Measurements from ENCODE around the gene SP140.

SP140 gene

DNA sequence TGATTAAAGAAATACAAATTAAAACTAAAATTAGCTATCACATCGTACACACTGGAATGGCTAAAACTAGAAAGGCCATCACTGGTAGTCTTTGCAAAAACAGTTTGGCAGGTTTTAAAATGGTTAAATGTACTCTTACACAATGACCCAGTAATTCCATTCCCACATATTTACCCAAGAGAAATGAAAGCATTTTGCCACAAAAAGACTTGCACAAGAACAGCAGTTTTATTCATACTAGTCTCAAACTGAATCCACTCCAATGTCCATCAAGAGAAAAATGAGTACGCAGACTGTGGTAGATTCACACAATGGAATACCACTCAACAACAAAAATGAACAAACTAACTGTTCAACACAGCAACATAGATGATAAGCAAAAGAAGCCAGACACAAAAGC is 130.5 kb downstream of the SP140 start:
- no peak for DNase-seq (ENCODE audit: extremely low read depth, insufficient read length)
- no peak overlapping the region for H3K4me3 ChIP-seq (replicated peaks; ENCODE audit: low read depth, low read length)
- peaks cover 8% of the 10 kb centered on the region for H3K36me3 ChIP-seq (ENCODE audit: control insufficient read depth, insufficient read depth, low read length)
- no peaks in the 10 kb centered on the region for H3K27me3 ChIP-seq (replicated peaks; ENCODE audit: control insufficient read depth, insufficient read depth, low read length)
- TF ChIP-seq CTCF (IDR thresholded peaks at IDR 0.05; ENCODE audit: insufficient read depth, low read length, poor library complexity, severe bottlenecking), result no peak

GRCh38 chr2:230358305-230358704 is 132.8 kb downstream of the SP140 start:
- no peak overlapping the region for H3K4me3 ChIP-seq (replicated peaks; ENCODE audit: low read depth, low read length)
- no peak for DNase-seq (ENCODE audit: extremely low read depth, insufficient read length)
- peaks cover 8% of the 10 kb centered on the region for H3K36me3 ChIP-seq (ENCODE audit: control insufficient read depth, insufficient read depth, low read length)
- no peaks in the 10 kb centered on the region for H3K27me3 ChIP-seq (replicated peaks; ENCODE audit: control insufficient read depth, insufficient read depth, low read length)
- TF ChIP-seq CTCF (IDR thresholded peaks at IDR 0.05; ENCODE audit: insufficient read depth, low read length, poor library complexity, severe bottlenecking), result no peak

GRCh38 chr2:230360028-230360427 is 134.5 kb downstream of the SP140 start:
- no peak for DNase-seq (ENCODE audit: extremely low read depth, insufficient read length)
- peaks cover 8% of the 10 kb centered on the region for H3K36me3 ChIP-seq (ENCODE audit: control insufficient read depth, insufficient read depth, low read length)

DNA sequence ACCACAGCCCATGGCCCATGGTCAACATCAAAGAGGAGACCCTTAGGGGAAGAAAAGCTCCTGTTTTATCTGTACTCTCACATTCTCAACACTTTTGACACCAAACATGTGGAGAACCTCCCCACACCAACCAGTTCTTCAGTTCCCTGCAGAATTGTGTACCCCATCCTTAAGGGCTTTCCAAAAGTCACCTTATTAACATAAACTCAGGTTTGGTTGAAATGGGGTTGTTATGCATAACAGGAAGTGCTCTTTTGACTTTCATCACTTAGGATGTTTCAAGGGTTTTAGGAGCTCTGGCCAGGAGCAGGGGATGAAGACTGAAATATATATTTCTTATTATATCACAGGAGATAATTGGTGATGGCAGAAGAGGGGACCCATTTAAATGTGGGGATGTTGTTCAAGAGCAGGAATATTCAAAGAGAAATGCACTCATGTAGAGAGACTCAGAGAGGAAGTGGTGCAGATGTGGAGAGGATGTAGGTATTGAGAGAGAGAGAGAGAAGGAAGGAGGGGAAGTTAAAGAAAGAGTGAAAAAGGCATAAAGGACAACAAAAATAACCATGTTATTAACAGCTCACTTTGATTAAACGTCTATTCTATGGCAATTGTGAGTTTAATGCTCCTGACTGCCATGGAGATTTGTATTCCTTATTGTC is 136.6 kb downstream of the SP140 start:
- Histone ChIP-seq H3K27me3 (replicated peaks; ENCODE audit: control insufficient read depth, insufficient read depth, low read length) (no peaks in the 10 kb centered on the region), H3K36me3 (ENCODE audit: control insufficient read depth, insufficient read depth, low read length) (peaks cover 8% of the 10 kb centered on the region), H3K4me3 (replicated peaks; ENCODE audit: low read depth, low read length) (no peak overlapping the region)
- TF ChIP-seq CTCF (IDR thresholded peaks at IDR 0.05; ENCODE audit: insufficient read depth, low read length, poor library complexity, severe bottlenecking), result no peak
- DNase-seq (ENCODE audit: extremely low read depth, insufficient read length), result no peak

More at GRCh38 chr2:230360028-230360427, 134.5 kb downstream of the SP140 start:
- Histone ChIP-seq H3K4me3 (replicated peaks; ENCODE audit: low read depth, low read length) (no peak overlapping the region), H3K27me3 (replicated peaks; ENCODE audit: control insufficient read depth, insufficient read depth, low read length) (no peaks in the 10 kb centered on the region)
- no peak for TF ChIP-seq CTCF (IDR thresholded peaks at IDR 0.05; ENCODE audit: insufficient read depth, low read length, poor library complexity, severe bottlenecking)

All from GM06990 (cell line).